GM20000 (cell line): Measurements from ENCODE around the gene CCPG1.

ENCODE experiments used
- DNase-seq: peaks from one replicate; pipeline ENCODE4 v3.0.0; 2012; ENCODE audit warnings: low spot score
- TF ChIP-seq, protein P1 (sequence below): IDR thresholded peaks from 2 replicates; pipeline ENCODE4 v1.5.1; 2012; ENCODE audit warnings: mild to moderate bottlenecking, control low read depth; ENCODE audit errors: extremely low read depth, missing control alignments

Gene CCPG1

DNA sequence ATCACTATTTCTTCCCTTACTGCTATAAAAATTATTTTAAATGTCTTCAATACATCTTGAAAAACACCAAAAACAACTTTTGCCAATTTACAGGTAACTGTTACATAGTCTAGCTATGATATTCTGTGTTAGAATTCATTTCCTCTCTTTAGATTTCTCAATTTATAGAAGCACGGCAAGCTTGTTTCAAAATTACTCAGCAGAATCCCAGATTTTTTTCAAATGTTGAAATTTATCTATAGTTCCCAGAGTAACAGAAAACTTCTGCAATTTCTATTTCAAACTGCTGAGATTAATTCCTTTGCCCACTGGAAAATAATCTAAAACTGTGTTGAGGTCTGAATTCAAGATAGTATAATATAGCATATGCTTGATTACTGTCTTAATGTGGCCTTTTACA, 41.2 kb downstream of the CCPG1 start:
- DNase-seq: no peak

DNA sequence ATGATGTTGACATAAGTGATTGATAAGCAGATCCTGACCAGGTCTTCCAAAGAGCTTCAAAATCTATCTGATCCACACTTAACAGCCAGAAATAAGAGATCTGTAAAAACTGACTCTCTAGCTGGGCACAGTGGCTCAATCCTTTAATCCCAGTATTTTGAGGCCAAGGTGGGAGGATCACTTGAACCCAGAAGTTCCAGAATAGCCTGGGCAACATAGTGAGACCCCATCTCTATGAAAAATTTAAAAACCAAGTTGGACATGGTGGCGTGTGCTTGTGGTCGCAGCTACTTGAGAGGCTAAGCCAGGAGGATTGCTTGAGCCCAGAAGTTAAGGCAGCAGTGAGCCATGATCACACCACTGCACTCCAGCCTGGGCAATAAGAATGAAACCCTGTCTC, 45.5 kb downstream of the CCPG1 start:
- TF ChIP-seq, protein P1, sequence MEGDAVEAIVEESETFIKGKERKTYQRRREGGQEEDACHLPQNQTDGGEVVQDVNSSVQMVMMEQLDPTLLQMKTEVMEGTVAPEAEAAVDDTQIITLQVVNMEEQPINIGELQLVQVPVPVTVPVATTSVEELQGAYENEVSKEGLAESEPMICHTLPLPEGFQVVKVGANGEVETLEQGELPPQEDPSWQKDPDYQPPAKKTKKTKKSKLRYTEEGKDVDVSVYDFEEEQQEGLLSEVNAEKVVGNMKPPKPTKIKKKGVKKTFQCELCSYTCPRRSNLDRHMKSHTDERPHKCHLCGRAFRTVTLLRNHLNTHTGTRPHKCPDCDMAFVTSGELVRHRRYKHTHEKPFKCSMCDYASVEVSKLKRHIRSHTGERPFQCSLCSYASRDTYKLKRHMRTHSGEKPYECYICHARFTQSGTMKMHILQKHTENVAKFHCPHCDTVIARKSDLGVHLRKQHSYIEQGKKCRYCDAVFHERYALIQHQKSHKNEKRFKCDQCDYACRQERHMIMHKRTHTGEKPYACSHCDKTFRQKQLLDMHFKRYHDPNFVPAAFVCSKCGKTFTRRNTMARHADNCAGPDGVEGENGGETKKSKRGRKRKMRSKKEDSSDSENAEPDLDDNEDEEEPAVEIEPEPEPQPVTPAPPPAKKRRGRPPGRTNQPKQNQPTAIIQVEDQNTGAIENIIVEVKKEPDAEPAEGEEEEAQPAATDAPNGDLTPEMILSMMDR: no peak
- no peak for DNase-seq

More for the DNA sequence above, 41.2 kb downstream of the CCPG1 start:
- TF ChIP-seq, protein P1: no peak

DNA sequence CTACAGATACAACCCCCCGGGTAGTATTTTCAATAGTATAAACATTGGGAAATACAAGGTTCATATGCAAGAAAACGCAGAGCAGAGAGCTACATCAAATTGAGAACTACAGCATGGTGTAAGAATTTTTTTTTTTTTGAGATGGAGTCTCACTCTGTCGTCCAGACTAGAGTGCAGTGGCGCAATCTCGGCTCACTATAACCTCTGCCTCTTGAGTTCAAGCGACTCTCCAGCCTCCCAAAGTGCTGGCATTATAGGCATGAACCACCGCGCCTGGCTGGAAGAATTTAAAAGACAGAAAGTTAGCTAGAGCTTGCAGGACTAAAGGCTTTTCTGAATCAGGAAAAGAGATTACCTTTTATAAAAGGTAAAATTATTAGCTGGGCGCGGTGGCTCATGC, 47.1 kb downstream of the CCPG1 start:
- no peak for DNase-seq
- TF ChIP-seq, protein P1: no peak

DNA sequence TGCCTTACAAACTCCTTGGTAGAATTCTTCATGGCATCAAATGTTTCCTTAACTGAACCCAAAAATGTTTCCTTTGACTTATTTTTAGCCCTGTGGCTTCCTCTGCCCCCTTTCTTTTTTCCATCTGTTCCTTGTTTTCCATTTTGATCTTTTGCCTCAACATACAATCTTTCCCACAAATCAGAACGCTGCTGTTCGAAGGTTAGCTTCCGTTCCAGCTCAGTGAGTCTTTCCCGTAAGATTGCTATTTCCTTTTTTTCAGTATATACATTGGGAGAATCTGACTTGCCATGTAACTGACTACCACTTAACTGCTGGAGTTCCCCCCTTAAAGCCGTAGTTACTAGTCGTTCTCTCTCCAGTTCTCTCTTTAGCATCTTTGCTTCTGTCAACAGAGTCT, 47.9 kb downstream of the CCPG1 start:
- no peak for DNase-seq
- TF ChIP-seq, protein P1: no peak

DNA sequence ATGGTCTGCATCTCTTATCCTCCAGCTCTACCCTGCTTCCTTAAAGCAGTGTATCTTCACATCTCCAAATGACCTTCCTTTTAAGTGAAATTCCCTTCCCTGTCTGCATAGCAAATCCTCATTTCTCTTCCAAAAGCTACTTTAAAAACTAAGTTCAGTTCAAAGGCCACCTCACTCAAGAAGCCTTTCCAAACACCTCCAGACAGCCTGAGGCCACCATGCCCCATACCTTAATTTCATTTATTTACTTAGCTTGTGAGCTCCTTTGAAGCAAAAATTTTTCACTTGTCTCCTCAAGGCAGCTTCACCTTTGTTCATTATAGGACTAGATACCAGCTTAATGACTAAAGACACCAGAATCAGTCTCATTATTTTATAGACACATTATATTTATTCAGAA, 49.7 kb downstream of the CCPG1 start:
- TF ChIP-seq, protein P1: no peak
- no peak for DNase-seq

DNA sequence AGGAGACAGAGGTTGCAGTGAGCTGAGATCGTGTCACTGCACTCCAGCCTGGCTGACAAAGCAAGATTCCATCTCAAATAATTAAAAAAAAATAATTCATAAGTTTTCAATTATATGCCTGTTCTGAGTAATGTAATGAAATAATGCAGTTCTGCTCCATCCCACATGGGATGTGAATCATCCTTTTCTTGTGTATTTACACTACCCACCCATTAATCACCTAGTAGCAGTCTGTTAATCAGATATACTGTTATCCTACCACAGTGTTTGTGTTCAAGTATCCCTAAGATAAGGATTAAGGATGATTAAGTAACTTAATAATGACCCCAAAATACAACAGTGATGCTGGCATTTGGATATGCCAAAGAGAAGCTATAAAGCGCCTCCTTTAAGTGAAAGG, 50.4 kb downstream of the CCPG1 start:
- TF ChIP-seq, protein P1: no peak
- no peak for DNase-seq

DNA sequence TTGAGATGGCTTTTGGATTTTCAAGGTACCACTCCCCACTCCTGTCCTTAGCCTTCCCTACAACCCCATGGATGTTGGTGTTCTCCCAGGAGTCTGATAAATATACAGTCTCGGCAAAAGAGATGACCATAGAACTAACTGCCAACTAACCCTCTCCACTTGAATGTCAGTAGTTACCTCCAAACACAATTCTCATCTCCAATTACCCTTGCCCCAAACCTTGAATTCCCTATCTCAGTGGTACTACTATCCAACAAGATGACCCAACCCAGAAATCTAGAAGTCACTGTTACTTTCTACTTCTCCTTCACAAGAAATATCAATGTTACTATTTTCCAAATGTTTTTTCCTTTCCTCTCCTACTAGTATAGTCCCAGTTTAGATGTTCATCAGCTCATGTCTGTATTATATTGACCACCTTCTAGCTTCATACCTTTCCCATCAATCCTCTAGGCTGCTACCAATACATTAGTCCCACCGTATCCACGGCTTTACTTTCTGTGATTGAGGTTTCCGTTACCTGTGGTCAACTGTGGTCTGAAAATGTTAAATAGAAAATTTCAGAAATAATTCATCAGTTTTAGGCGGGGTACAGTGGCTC, 51.1 kb downstream of the CCPG1 start:
- DNase-seq: no peak

More for the DNA sequence above, 51.1 kb downstream of the CCPG1 start:
- TF ChIP-seq, protein P1: no peak
